GM12878 (cell line): ENCODE results near the gene NXPH1. TPM values are rescaled to one million over a fixed set of nuclear protein-coding genes. Genes with fewer than 3 reads are reported as not detected.

Experiments used
- ATAC-seq: fragments of 200-7000 bp; cut with Tn5 transposase; 3 replicates; pipeline ENCODE4 v1.9.1; 2020; ENCODE audit warnings: mild to moderate bottlenecking, moderate library complexity
- BruUV-seq: library from RNA; stranded (reverse); fragments of 400-500 nt; replicated peaks from 2 replicates; lab custom pipeline; 2021; lab: Mats Ljungman, UMichigan
- CTCF ChIA-PET: fragments of 300-600 bp; sonication (Branson Sonifier 250); formaldehyde crosslinking; extraction: SDS; loops from one replicate; lab custom pipeline; 2021; ENCODE audit warnings: inconsistent platforms; lab: Yijun Ruan, JAX
- POLR2A ChIA-PET: fragments of 350-600 bp; formaldehyde crosslinking; extraction: SDS; loops from one replicate; lab custom pipeline; 2021; ENCODE audit warnings: inconsistent platforms; lab: Charles Lee
- RAD21 ChIA-PET: fragments of 300-600 bp; sonication (Branson Sonifier 250); formaldehyde crosslinking; loops from one replicate; lab custom pipeline; 2023; ENCODE audit warnings: antibody characterized with exemption; ENCODE audit not compliant: unreplicated experiment; lab: Charles Lee
- SMC1A ChIA-PET: fragments of 300-600 bp; sonication (Branson Sonifier 250); formaldehyde crosslinking; loops from one replicate; lab custom pipeline; 2023; ENCODE audit not compliant: unreplicated experiment, uncharacterized antibody; lab: Charles Lee
- DNase-seq: peaks from one replicate; pipeline ENCODE4 v3.0.0-alpha.2; 2011; ENCODE audit warnings: low read depth, low spot score
- FAIRE-seq: peaks from 3 replicates; lab custom pipeline; 2011; peaks lifted over from hg19 to GRCh38; lab: Jason Lieb, UNC
- H2AFZ ChIP-seq: 2 replicates; pipeline ENCODE4 v1.6.0; 2011; ENCODE audit warnings: low read depth, low read length, control low read depth; ENCODE audit not compliant: control insufficient read depth
- H3K27ac ChIP-seq: 2 replicates; pipeline ENCODE4 v1.5.1; 2011; ENCODE audit warnings: control low read depth; ENCODE audit not compliant: control insufficient read depth, insufficient read depth
- H3K27me3 ChIP-seq, 2 experiments: replicated peaks in 1 of 2; 2 replicates each; pipeline versions ENCODE4 v1.6.0 to v1.6.1; 2011; ENCODE audit warnings: low read length in 1 of 2; ENCODE audit not compliant: control insufficient read depth in 2 of 2, insufficient read depth in 2 of 2
- H3K36me3 ChIP-seq, 2 experiments: 2 replicates each; pipeline ENCODE4 v1.5.1; 2011; ENCODE audit warnings: low read length in 1 of 2; ENCODE audit not compliant: control insufficient read depth in 2 of 2, insufficient read depth in 2 of 2
- H3K4me1 ChIP-seq: 2 replicates; pipeline ENCODE4 v1.6.1; 2011; ENCODE audit warnings: mild to moderate bottlenecking, low read length, moderate library complexity, mixed read lengths; ENCODE audit not compliant: control insufficient read depth, insufficient read depth
- H3K4me2 ChIP-seq: 2 replicates; pipeline ENCODE4 v1.6.0; 2011; ENCODE audit warnings: control low read depth; ENCODE audit not compliant: control insufficient read depth, insufficient read depth
- H3K4me3 ChIP-seq: fragments of 200-600 bp; sonication (generic); 2 replicates; pipeline ENCODE4 v1.5.1; 2016
- H3K79me2 ChIP-seq: 2 replicates; pipeline ENCODE4 v1.6.0; 2011; ENCODE audit warnings: low read length; ENCODE audit not compliant: control insufficient read depth, insufficient read depth
- H3K9ac ChIP-seq: 2 replicates; pipeline ENCODE4 v1.8.0; 2011; ENCODE audit warnings: low read length, control low read depth, mixed read lengths; ENCODE audit not compliant: control insufficient read depth, insufficient read depth
- H3K9me3 ChIP-seq: replicated peaks from 3 replicates; pipeline ENCODE4 v1.5.1; 2011; ENCODE audit warnings: mild to moderate bottlenecking, low read length; ENCODE audit not compliant: control insufficient read depth, insufficient read depth
- H4K20me1 ChIP-seq: 2 replicates; pipeline ENCODE4 v1.6.0; 2011; ENCODE audit not compliant: control insufficient read depth, insufficient read depth
- CBX3 ChIP-seq: fragments of 200-600 bp; sonication (generic); IDR thresholded peaks from 2 replicates; pipeline ENCODE4 v1.6.1; 2016; ENCODE audit warnings: low read depth, borderline replicate concordance
- CREB1 ChIP-seq: IDR thresholded peaks from 2 replicates; pipeline ENCODE4 v1.6.1; 2012; ENCODE audit warnings: low read depth, mild to moderate bottlenecking, inconsistent platforms
- EZH2 ChIP-seq: IDR thresholded peaks from 2 replicates; pipeline ENCODE4 v1.6.1; 2012; ENCODE audit warnings: low read depth, mild to moderate bottlenecking, control low read depth, inconsistent platforms, low read length, borderline replicate concordance; ENCODE audit not compliant: control insufficient read depth
- FOXK2 ChIP-seq: fragments of 450-650 bp; IDR thresholded peaks from 2 replicates; pipeline ENCODE4 v1.6.1; 2017; ENCODE audit warnings: mild to moderate bottlenecking, moderate library complexity
- HDAC2 ChIP-seq: fragments of 200-600 bp; sonication (generic); IDR thresholded peaks from 2 replicates; pipeline ENCODE4 v1.6.1; 2017
- KAT2A ChIP-seq: conservative IDR thresholded peaks from 2 replicates; pipeline ENCODE4 v1.6.1; 2011; ENCODE audit warnings: low read depth, low read length; ENCODE audit not compliant: control insufficient read depth
- NR2C2 ChIP-seq: IDR thresholded peaks from 2 replicates; pipeline ENCODE4 v1.6.1; 2011; ENCODE audit warnings: borderline replicate concordance, low read depth; ENCODE audit not compliant: control insufficient read depth, insufficient read length
- RBBP5 ChIP-seq: fragments of 200-600 bp; sonication (generic); conservative IDR thresholded peaks from 2 replicates; pipeline ENCODE4 v1.6.1; 2016
- RELA ChIP-seq: fragments of 450-650 bp; IDR thresholded peaks from 2 replicates; pipeline ENCODE4 v1.8.0; 2014; ENCODE audit warnings: borderline replicate concordance; ENCODE audit not compliant: partially characterized antibody
- SREBF1 ChIP-seq: IDR thresholded peaks from 2 replicates; pipeline ENCODE4 v1.6.1; 2012; ENCODE audit warnings: mild to moderate bottlenecking, low read length
- YBX1 ChIP-seq: fragments of 450-650 bp; IDR thresholded peaks from 2 replicates; pipeline ENCODE4 v1.6.1; 2016; ENCODE audit warnings: antibody characterized with exemption
- WGBS: methylation state at CpG from one replicate; pipeline ENCODE4 v1.1.6; 2016; ENCODE audit warnings: low lambda C conversion rate; ENCODE audit not compliant: insufficient replicate concordance, insufficient coverage; ENCODE audit errors: missing lambda C conversion rate; 5-methylcytosine and 5-hydroxymethylcytosine counted together
- in situ Hi-C: fragments of 300-500 bp; cut with MboI; formaldehyde crosslinking; loops from 9 replicates; pipeline ENCODE4 v1.14.3; 2018; ENCODE audit warnings: mixed read lengths
- intact Hi-C: fragments of 100-400 bp; cut with micrococcal nuclease; formaldehyde crosslinking; loops from one replicate; pipeline ENCODE4 v1.14.2; 2022; ENCODE audit not compliant: unreplicated experiment
- polyA plus RNA-seq, 11 experiments: library from polyadenylated mRNA; depleted of rRNA in 4 of 11; unstranded in 6 of 11; stranded (reverse) in 5 of 11; fragments of >200 nt; fragmentation: Nextera tagmentation in 4 of 11; fragmentation: Illumina TruSeq in 1 of 11; extraction: Ambion mirVana in 4 of 11; extraction: Trizol in 1 of 11; gene quantifications; 1 replicate in 1 of 11; 2 replicates in 10 of 11; pipeline versions ENCODE4 v1.2.1 to v1.2.3, GENCODE V29; 2011 to 2016; ENCODE audit warnings: inconsistent platforms in 2 of 11, missing spikeins in 2 of 11, low read depth in 1 of 11
- total RNA-seq, 4 experiments: library from RNA; depleted of rRNA in 3 of 4; stranded (reverse); fragments of >200 nt in 3 of 4; fragmentation: Illumina TruSeq in 1 of 4; extraction: Trizol in 1 of 4; gene quantifications; 2 replicates each; pipeline versions ENCODE4 v1.2.1 to v1.2.3, GENCODE V29; 2013 to 2021
- TF ChIP-seq, protein P1 (sequence below), 3 experiments: IDR thresholded peaks in 2 of 3; conservative IDR thresholded peaks in 1 of 3; 2 replicates each; pipeline ENCODE4 v1.5.1; 2011; ENCODE audit warnings: low read depth in 3 of 3, low read length in 3 of 3, mild to moderate bottlenecking in 3 of 3, control low read depth in 2 of 3, moderate library complexity in 2 of 3, inconsistent platforms in 1 of 3, mixed read lengths in 1 of 3; ENCODE audit not compliant: control insufficient read depth in 2 of 3, insufficient read depth in 1 of 3; ENCODE audit errors: extremely low read depth in 1 of 3
- TF ChIP-seq, protein P2 (sequence below): IDR thresholded peaks from 2 replicates; pipeline ENCODE4 v1.6.1; 2012; ENCODE audit warnings: low read length, inconsistent platforms

Gene NXPH1
- total and polyA plus RNA-seq, 10 of the 15 experiments (the other 5 are each of a cell fraction or from before 2014, with no cell fraction given) = 0.06 to 0.34 TPM; not detected in 8

DNA sequence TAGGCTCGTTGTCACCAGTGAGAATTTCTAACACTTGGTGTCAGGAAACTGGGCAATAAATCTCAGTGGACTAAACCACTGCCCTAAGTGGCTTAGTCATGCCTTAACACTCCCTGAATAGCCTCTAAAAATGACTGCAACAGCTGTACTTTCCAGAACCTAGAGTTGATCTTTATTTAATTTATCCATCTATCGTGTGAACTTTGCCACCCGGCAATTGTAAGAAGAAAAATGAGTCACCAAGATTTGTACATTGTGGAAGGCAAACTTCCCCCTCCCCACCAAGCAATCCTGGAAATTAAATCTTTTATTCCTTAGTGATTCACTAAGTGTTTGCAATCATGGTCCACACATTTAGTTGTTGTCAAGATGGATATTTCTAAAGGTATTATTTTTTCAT lies 47.1 kb downstream of the NXPH1 start:
- FAIRE-seq = no peak
- POLR2A ChIA-PET = no interaction called here

DNA sequence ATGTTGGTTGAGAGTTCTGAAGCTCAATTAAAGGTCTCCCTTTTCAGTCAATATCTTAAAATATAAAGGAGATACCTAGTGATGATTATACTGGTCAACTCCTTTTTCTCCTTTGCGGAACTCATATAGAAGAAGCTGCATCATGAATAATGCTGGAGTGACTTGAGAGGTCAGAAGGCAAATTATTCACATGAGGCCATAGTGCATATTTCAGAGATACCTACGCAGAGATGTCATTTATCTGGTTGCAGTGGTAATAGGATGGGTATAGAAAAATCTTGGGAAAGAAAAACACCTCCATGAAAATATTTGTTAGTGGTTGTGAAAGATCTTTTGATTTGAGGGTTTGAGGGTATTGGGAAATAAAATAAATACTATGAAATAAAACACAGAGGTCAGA lies 47.7 kb downstream of the NXPH1 start:
- SMC1A ChIA-PET = no interaction called here
- H3K9ac ChIP-seq = no peak overlapping the region
- WGBS = 47% methylated on average over 2 of the region's 2 CpGs
- no peaks in the 10 kb centered on the region for H3K79me2 ChIP-seq
- no peaks in the 10 kb centered on the region for H3K9me3 ChIP-seq
- H3K27ac ChIP-seq = no peak overlapping the region
- H3K4me3 ChIP-seq = no peak overlapping the region
- DNase-seq (no peak), FAIRE-seq (no peak), ATAC-seq (no peak)
- in situ Hi-C loops (no loop called here), intact Hi-C loops (no loop called here)
- H3K4me2 ChIP-seq = no peak overlapping the region
- POLR2A ChIA-PET = no interaction called here
- CTCF ChIA-PET = interaction anchor here (1.0 kb wide), 1 partner anchor 62 kb away, joined by 3 read pairs; no protein-coding TSS in a partner anchor
- H4K20me1 ChIP-seq = no peaks in the 10 kb centered on the region
- BruUV-seq = no TSS peak
- RAD21 ChIA-PET = no interaction called here
- H3K4me1 ChIP-seq = no peaks in the 10 kb centered on the region
- H3K36me3 ChIP-seq = no peaks in the 10 kb centered on the region
- H2AFZ ChIP-seq = no peak overlapping the region
- H3K27me3 ChIP-seq = no peaks in the 10 kb centered on the region
- TF ChIP-seq EZH2 = no peak
- TF ChIP-seq HDAC2 = no peak
- TF ChIP-seq YBX1 = no peak
- TF ChIP-seq, protein P1, sequence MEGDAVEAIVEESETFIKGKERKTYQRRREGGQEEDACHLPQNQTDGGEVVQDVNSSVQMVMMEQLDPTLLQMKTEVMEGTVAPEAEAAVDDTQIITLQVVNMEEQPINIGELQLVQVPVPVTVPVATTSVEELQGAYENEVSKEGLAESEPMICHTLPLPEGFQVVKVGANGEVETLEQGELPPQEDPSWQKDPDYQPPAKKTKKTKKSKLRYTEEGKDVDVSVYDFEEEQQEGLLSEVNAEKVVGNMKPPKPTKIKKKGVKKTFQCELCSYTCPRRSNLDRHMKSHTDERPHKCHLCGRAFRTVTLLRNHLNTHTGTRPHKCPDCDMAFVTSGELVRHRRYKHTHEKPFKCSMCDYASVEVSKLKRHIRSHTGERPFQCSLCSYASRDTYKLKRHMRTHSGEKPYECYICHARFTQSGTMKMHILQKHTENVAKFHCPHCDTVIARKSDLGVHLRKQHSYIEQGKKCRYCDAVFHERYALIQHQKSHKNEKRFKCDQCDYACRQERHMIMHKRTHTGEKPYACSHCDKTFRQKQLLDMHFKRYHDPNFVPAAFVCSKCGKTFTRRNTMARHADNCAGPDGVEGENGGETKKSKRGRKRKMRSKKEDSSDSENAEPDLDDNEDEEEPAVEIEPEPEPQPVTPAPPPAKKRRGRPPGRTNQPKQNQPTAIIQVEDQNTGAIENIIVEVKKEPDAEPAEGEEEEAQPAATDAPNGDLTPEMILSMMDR (IDR thresholded peaks at IDR 0.05 in 2 of 3, conservative IDR thresholded peaks at IDR 0.05 in 1 of 3; ENCODE audit: control insufficient read depth in 2 of 3, extremely low read depth in 1 of 3, insufficient read depth in 1 of 3, low read depth in 3 of 3, low read length in 3 of 3) = no peak
- TF ChIP-seq RBBP5 = no peak
- TF ChIP-seq CREB1 = no peak
- no peak for TF ChIP-seq RELA
- TF ChIP-seq, protein P2, sequence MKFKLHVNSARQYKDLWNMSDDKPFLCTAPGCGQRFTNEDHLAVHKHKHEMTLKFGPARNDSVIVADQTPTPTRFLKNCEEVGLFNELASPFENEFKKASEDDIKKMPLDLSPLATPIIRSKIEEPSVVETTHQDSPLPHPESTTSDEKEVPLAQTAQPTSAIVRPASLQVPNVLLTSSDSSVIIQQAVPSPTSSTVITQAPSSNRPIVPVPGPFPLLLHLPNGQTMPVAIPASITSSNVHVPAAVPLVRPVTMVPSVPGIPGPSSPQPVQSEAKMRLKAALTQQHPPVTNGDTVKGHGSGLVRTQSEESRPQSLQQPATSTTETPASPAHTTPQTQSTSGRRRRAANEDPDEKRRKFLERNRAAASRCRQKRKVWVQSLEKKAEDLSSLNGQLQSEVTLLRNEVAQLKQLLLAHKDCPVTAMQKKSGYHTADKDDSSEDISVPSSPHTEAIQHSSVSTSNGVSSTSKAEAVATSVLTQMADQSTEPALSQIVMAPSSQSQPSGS = no peak
- no peak for TF ChIP-seq NR2C2
- no peak for TF ChIP-seq FOXK2
- TF ChIP-seq CBX3 = no peak

More for the DNA sequence above, 47.1 kb downstream of the NXPH1 start:
- no peaks in the 10 kb centered on the region for H3K9me3 ChIP-seq
- SMC1A ChIA-PET = no interaction called here
- intact Hi-C loops (no loop called here), in situ Hi-C loops (no loop called here)
- H3K27ac ChIP-seq = no peak overlapping the region
- H2AFZ ChIP-seq = no peak overlapping the region
- H3K4me2 ChIP-seq = no peak overlapping the region
- CTCF ChIA-PET = interaction anchor here (1.0 kb wide), 1 partner anchor 62 kb away, joined by 3 read pairs; no protein-coding TSS in a partner anchor
- WGBS = 23% methylated on average over 3 of the region's 3 CpGs
- ATAC-seq (no peak), DNase-seq (no peak)
- TF ChIP-seq NR2C2 = no peak
- TF ChIP-seq SREBF1 = no peak
- no peak for TF ChIP-seq CREB1
- TF ChIP-seq, protein P2 = no peak
- TF ChIP-seq HDAC2 = no peak
- no peak for TF ChIP-seq KAT2A
- no peak overlapping the region for H3K4me3 ChIP-seq
- H3K36me3 ChIP-seq = no peaks in the 10 kb centered on the region
- BruUV-seq = no TSS peak
- H3K4me1 ChIP-seq = no peaks in the 10 kb centered on the region
- RAD21 ChIA-PET = no interaction called here
- no peaks in the 10 kb centered on the region for H3K27me3 ChIP-seq
- H3K9ac ChIP-seq = no peak overlapping the region
- H3K79me2 ChIP-seq = no peaks in the 10 kb centered on the region
- no peaks in the 10 kb centered on the region for H4K20me1 ChIP-seq
